H1 (cell line): ENCODE measurements around the gene THAP12. TPM values are rescaled to one million over a fixed set of nuclear protein-coding genes. Genes with fewer than 3 reads are reported as not detected.
A peak's percentile ranks its signal among the peaks of the same experiment; 100 is the strongest.

Source experiments
- CTCF ChIA-PET: fragments of 300-600 bp; sonication (Branson Sonifier 250); formaldehyde crosslinking; loops from one replicate; lab custom pipeline; 2021; ENCODE audit not compliant: partially characterized antibody; lab: Charles Lee
- POLR2A ChIA-PET: fragments of 300-600 bp; sonication (Branson Sonifier 250); formaldehyde crosslinking; loops from one replicate; lab custom pipeline; 2021; ENCODE audit warnings: inconsistent platforms; ENCODE audit not compliant: partially characterized antibody; lab: Charles Lee
- DNase-seq, 2 experiments: peaks; one replicate each; pipeline versions ENCODE4 v3.0.0 to v3.0.0-alpha.2; 2010 to 2022; ENCODE audit warnings: low spot score in 2 of 2, low read depth in 1 of 2, mixed read lengths in 1 of 2
- FAIRE-seq: peaks from 2 replicates; lab custom pipeline; 2011; peaks lifted over from hg19 to GRCh38; lab: Jason Lieb, UNC
- H2AFZ ChIP-seq: 2 replicates; pipeline ENCODE4 v1.8.1; 2012; ENCODE audit warnings: low read length, inconsistent platforms
- H2AK5ac ChIP-seq: 2 replicates; pipeline ENCODE4 v1.6.1; 2013; ENCODE audit warnings: low read depth, low read length
- H2BK120ac ChIP-seq: replicated peaks from 2 replicates; pipeline ENCODE3; 2013; ENCODE audit warnings: low read depth, low read length, inconsistent platforms
- H2BK12ac ChIP-seq: 2 replicates; pipeline ENCODE4 v1.6.1; 2013; ENCODE audit warnings: low read depth, low read length
- H2BK15ac ChIP-seq: 2 replicates; pipeline ENCODE4 v1.6.1; 2013; ENCODE audit warnings: low read length
- H2BK20ac ChIP-seq: 2 replicates; pipeline ENCODE4 v1.6.1; 2013; ENCODE audit warnings: low read length
- H2BK5ac ChIP-seq: 2 replicates; pipeline ENCODE4 v1.6.1; 2013; ENCODE audit warnings: low read depth, low read length
- H3K14ac ChIP-seq: 2 replicates; pipeline ENCODE4 v1.6.1; 2013; ENCODE audit warnings: inconsistent platforms; ENCODE audit not compliant: insufficient read length
- H3K18ac ChIP-seq: 2 replicates; pipeline ENCODE4 v1.6.1; 2013; ENCODE audit warnings: low read length; ENCODE audit errors: extremely low read depth
- H3K23ac ChIP-seq: 2 replicates; pipeline ENCODE4 v1.6.1; 2013; ENCODE audit warnings: inconsistent platforms; ENCODE audit not compliant: insufficient read length
- H3K23me2 ChIP-seq: 2 replicates; pipeline ENCODE4 v1.6.1; 2013; ENCODE audit warnings: low read depth, low read length
- H3K27ac ChIP-seq: 2 replicates; pipeline ENCODE4 v1.6.1; 2011; ENCODE audit warnings: low read depth, low read length, inconsistent platforms
- H3K27me3 ChIP-seq, 4 experiments: replicated peaks in 1 of 4; 1 replicate in 1 of 4; 2 replicates in 3 of 4; pipeline versions ENCODE4 v1.6.1 to v1.8.1; 2011 to 2013; ENCODE audit warnings: low read length in 3 of 4, mild to moderate bottlenecking in 3 of 4, inconsistent platforms in 2 of 4, mixed read lengths in 2 of 4, moderate library complexity in 1 of 4; ENCODE audit not compliant: control insufficient read depth in 3 of 4, insufficient read depth in 3 of 4; ENCODE audit errors: extremely low read depth in 1 of 4
- H3K36me3 ChIP-seq, 4 experiments: 2 replicates each; pipeline versions ENCODE4 v1.6.1 to v1.8.1; 2011 to 2013; ENCODE audit warnings: mild to moderate bottlenecking in 4 of 4, low read length in 3 of 4, moderate library complexity in 2 of 4, control low read depth in 1 of 4, inconsistent platforms in 1 of 4; ENCODE audit not compliant: insufficient read depth in 4 of 4, control insufficient read depth in 2 of 4
- H3K4ac ChIP-seq: replicated peaks from 2 replicates; pipeline ENCODE3; 2013; ENCODE audit warnings: low read length, low read depth, mixed read lengths, inconsistent platforms; ENCODE audit not compliant: insufficient read length
- H3K4me1 ChIP-seq, 4 experiments: replicated peaks in 1 of 4; 1 replicate in 1 of 4; 2 replicates in 3 of 4; pipeline versions ENCODE4 v1.6.1 to v1.8.1; 2011 to 2013; ENCODE audit warnings: low read length in 3 of 4, inconsistent platforms in 2 of 4, mixed read lengths in 1 of 4; ENCODE audit not compliant: insufficient read depth in 4 of 4, control insufficient read depth in 3 of 4
- H3K4me2 ChIP-seq, 2 experiments: 2 replicates each; pipeline versions ENCODE4 v1.6.1 to v1.8.1; 2011 to 2013; ENCODE audit warnings: low read depth in 2 of 2, low read length in 2 of 2, control low read depth in 1 of 2, inconsistent platforms in 1 of 2, mild to moderate bottlenecking in 1 of 2; ENCODE audit not compliant: insufficient read depth in 1 of 2
- H3K4me3 ChIP-seq, 4 experiments: fragments of 200-600, 300-600 bp in 1 of 4; sonication (generic), shearing (Covaris generic), sonication (Bioruptor Twin) in 1 of 4; 2 replicates each; pipeline versions ENCODE4 v1.5.1 to v1.8.1; 2011 to 2016; ENCODE audit warnings: low read length in 4 of 4, low read depth in 3 of 4, control low read depth in 2 of 4, inconsistent platforms in 2 of 4, mild to moderate bottlenecking in 2 of 4, mixed read lengths in 1 of 4, moderate library complexity in 1 of 4; ENCODE audit not compliant: insufficient read depth in 2 of 4; ENCODE audit errors: extremely low read depth in 1 of 4
- H3K56ac ChIP-seq: replicated peaks from 2 replicates; pipeline ENCODE3; 2013; ENCODE audit warnings: low read depth, mild to moderate bottlenecking, mixed read lengths, low read length, inconsistent platforms; ENCODE audit not compliant: insufficient read length
- H3K79me1 ChIP-seq: 2 replicates; pipeline ENCODE4 v1.6.1; 2013; ENCODE audit warnings: low read depth, low read length, control low read depth
- H3K79me2 ChIP-seq, 2 experiments: 2 replicates each; pipeline versions ENCODE4 v1.6.1 to v1.8.1; 2012 to 2013; ENCODE audit warnings: low read length in 2 of 2, mild to moderate bottlenecking in 2 of 2, inconsistent platforms in 1 of 2; ENCODE audit not compliant: insufficient read depth in 2 of 2, control insufficient read depth in 1 of 2
- H3K9ac ChIP-seq, 4 experiments: replicated peaks in 1 of 4; 1 replicate in 1 of 4; 2 replicates in 3 of 4; pipeline versions ENCODE4 v1.6.1 to v1.8.1; 2011 to 2013; ENCODE audit warnings: low read depth in 3 of 4, low read length in 3 of 4, control low read depth in 2 of 4, mild to moderate bottlenecking in 2 of 4, moderate library complexity in 2 of 4, inconsistent platforms in 1 of 4; ENCODE audit errors: extremely low read depth in 1 of 4
- H3K9me3 ChIP-seq, 2 experiments: 2 replicates each; pipeline versions ENCODE4 v1.6.1 to v1.8.1; 2012 to 2013; ENCODE audit warnings: mild to moderate bottlenecking in 2 of 2, moderate library complexity in 2 of 2, control low read depth in 1 of 2, inconsistent platforms in 1 of 2, low read depth in 1 of 2, low read length in 1 of 2, mixed read lengths in 1 of 2; ENCODE audit not compliant: insufficient read depth in 2 of 2
- H4K20me1 ChIP-seq, 2 experiments: replicated peaks in 1 of 2; 2 replicates each; pipeline versions ENCODE3 to v1.8.1; 2011 to 2013; ENCODE audit warnings: inconsistent platforms in 2 of 2, low read length in 2 of 2, mild to moderate bottlenecking in 1 of 2; ENCODE audit not compliant: insufficient read depth in 2 of 2, control insufficient read depth in 1 of 2
- H4K5ac ChIP-seq: 2 replicates; pipeline ENCODE4 v1.6.1; 2013; ENCODE audit warnings: low read length, low read depth, mixed read lengths, inconsistent platforms; ENCODE audit not compliant: insufficient read length
- H4K8ac ChIP-seq: 2 replicates; pipeline ENCODE4 v1.8.0; 2013; ENCODE audit warnings: mild to moderate bottlenecking, moderate library complexity, low read length, inconsistent platforms; ENCODE audit not compliant: insufficient read depth; ENCODE audit errors: extremely low read depth
- H4K91ac ChIP-seq: replicated peaks from 2 replicates; pipeline ENCODE3; 2013; ENCODE audit warnings: low read length, mixed read lengths, inconsistent platforms; ENCODE audit not compliant: insufficient read length
- EZH2 ChIP-seq: fragments of 200-600 bp; sonication (generic); IDR thresholded peaks from 2 replicates; pipeline ENCODE4 v1.7.1; 2012; ENCODE audit warnings: low read depth, mild to moderate bottlenecking, moderate library complexity, low read length, inconsistent platforms; ENCODE audit not compliant: severe bottlenecking
- KDM1A ChIP-seq: fragments of 200-600, 300-600 bp; sonication (generic); IDR thresholded peaks from 2 replicates; pipeline ENCODE4 v1.7.1; 2016; ENCODE audit warnings: mild to moderate bottlenecking, low read length, borderline replicate concordance
- SP4 ChIP-seq: IDR thresholded peaks from 2 replicates; pipeline ENCODE4 v1.6.1; 2012; ENCODE audit warnings: low read length, inconsistent platforms
- TCF12 ChIP-seq: IDR thresholded peaks from 2 replicates; pipeline ENCODE4 v1.6.1; 2011; ENCODE audit warnings: low read depth, mild to moderate bottlenecking, low read length
- TEAD4 ChIP-seq: IDR thresholded peaks from 2 replicates; pipeline ENCODE4 v1.6.1; 2012; ENCODE audit warnings: low read depth, low read length, inconsistent platforms, mixed read lengths
- WGBS, 2 experiments: shearing (Covaris generic) in 1 of 2; methylation state at CpG; one replicate each; pipeline versions ENCODE4 v1.1.6 to v1.1.7; 2013 to 2015; ENCODE audit warnings: low lambda C conversion rate in 2 of 2, mixed read lengths in 2 of 2, inconsistent platforms in 1 of 2, low coverage in 1 of 2, missing lambda C conversion rate in 1 of 2; ENCODE audit not compliant: insufficient replicate concordance in 2 of 2, insufficient coverage in 1 of 2, insufficient read length in 1 of 2; ENCODE audit errors: extremely low coverage in 1 of 2, missing lambda C conversion rate in 1 of 2; 5-methylcytosine and 5-hydroxymethylcytosine counted together
- polyA plus RNA-seq, 7 experiments: library from polyadenylated mRNA; depleted of rRNA in 3 of 7; stranded (reverse) in 5 of 7; unstranded in 2 of 7; fragments of >200 nt in 5 of 7; fragments of 200-250 nt in 2 of 7; gene quantifications; 1 replicate in 5 of 7; 2 replicates in 1 of 7; 4 replicates in 1 of 7; pipeline versions ENCODE4 v1.2.1 to v1.2.3, GENCODE V29; 2011 to 2013; ENCODE audit warnings: missing spikeins in 2 of 7, mixed read lengths in 2 of 7
- total RNA-seq: library from RNA; stranded (reverse); fragmentation: NEBNext Ultra II Directional; extraction: Animal tissue kit (Norgen Biotek cat#: 25700); gene quantifications from 2 replicates; pipeline ENCODE4 v1.2.1, GENCODE V29; 2021
- TF ChIP-seq, protein P1 (sequence below), 3 experiments: IDR thresholded peaks; 1 replicate in 2 of 3; 2 replicates in 1 of 3; pipeline versions ENCODE4 v1.5.1 to v1.6.1; 2011; ENCODE audit warnings: low read length in 3 of 3, mild to moderate bottlenecking in 3 of 3, inconsistent platforms in 2 of 3, low read depth in 1 of 3, moderate library complexity in 1 of 3; ENCODE audit not compliant: insufficient read depth in 1 of 3; ENCODE audit errors: control extremely low read depth in 1 of 3

Gene THAP12
- total and polyA plus RNA-seq, 2 of the 8 experiments (the other 6 are each of a cell fraction or from before 2014, with no cell fraction given), result 12.0 to 39.9 TPM

DNA sequence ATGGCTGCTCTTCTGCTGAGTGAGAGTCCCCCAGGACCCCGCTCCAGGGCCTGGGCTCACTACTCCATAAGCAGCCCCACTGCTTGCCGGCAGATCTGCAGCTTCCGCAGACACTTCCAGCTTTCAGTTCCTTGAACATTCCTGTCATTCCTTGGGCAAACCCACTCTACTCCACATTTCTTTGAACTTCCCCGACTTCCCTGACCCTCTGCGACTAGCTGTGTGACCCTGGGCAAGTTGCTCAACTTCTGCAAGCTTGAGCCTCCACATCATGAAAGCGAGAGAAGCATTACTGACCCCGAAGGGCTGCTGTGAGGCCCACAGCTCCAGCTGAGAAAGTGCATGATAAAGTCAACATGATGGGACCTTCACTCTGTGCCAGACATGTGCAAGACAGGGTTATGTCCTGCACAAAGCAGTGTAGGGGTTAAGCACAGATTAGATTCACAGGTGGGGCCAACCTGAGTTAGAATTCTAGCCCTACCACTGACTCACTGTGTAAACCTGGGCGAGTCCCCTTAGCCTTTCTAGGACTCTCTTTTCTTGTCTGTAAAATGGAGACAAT is 51.8 kb downstream of the THAP12 start:
- no peak overlapping the region for H2AFZ ChIP-seq
- FAIRE-seq, result no peak
- POLR2A ChIA-PET, result no interaction called here

More for the DNA sequence above, 51.8 kb downstream of the THAP12 start:
- Histone ChIP-seq H3K79me2 (no peaks in the 10 kb centered on the region), H3K14ac (no peak overlapping the region), H3K23me2 (no peaks in the 10 kb centered on the region), H4K20me1 (no peaks in the 10 kb centered on the region), H2BK120ac (no peak overlapping the region), H4K5ac (no peak overlapping the region), H3K4me1 (peaks cover 0 to 11% (median 3%) of the 10 kb centered on the region in 4 experiments; a peak in 4 of 7 replicates), H3K79me1 (no peaks in the 10 kb centered on the region; the same call in 1 of the 2 replicates), H3K27ac (no peak overlapping the region), H3K23ac (no peak overlapping the region), H2BK5ac (no peak overlapping the region), H3K4ac (no peak overlapping the region), H4K91ac (no peak overlapping the region), H3K9me3 (peaks cover 3 to 4% of the 10 kb centered on the region in 2 experiments; a peak in 3 of 4 replicates), H2BK20ac (no peak overlapping the region), H2BK12ac (no peak overlapping the region), H3K18ac (no peak overlapping the region), H3K4me3 (no peak overlapping the region), H3K4me2 (no peak overlapping the region; a peak in 1 of 4 replicates), H3K9ac (no peak overlapping the region), H2AK5ac (no peak overlapping the region), H3K36me3 (no peaks in the 10 kb centered on the region), H4K8ac (no peak overlapping the region), H3K56ac (no peak overlapping the region), H3K27me3 (0 out of 7 replicates have a peak, but pooled peaks cover 0 to 3% (median 0%) of the 10 kb centered on the region in 4 experiments), H2BK15ac (no peak overlapping the region)
- DNase-seq, result peak in 1 of 2 experiments; percentile 45
- WGBS, 2 experiments, result 70% methylated on average over 8 of the region's 8 CpGs; no CpG with 5 or more reads in 1 of the 2 experiments
- peak; percentile 86 for TF ChIP-seq TEAD4
- TF ChIP-seq KDM1A, result no peak
- TF ChIP-seq, protein P1, sequence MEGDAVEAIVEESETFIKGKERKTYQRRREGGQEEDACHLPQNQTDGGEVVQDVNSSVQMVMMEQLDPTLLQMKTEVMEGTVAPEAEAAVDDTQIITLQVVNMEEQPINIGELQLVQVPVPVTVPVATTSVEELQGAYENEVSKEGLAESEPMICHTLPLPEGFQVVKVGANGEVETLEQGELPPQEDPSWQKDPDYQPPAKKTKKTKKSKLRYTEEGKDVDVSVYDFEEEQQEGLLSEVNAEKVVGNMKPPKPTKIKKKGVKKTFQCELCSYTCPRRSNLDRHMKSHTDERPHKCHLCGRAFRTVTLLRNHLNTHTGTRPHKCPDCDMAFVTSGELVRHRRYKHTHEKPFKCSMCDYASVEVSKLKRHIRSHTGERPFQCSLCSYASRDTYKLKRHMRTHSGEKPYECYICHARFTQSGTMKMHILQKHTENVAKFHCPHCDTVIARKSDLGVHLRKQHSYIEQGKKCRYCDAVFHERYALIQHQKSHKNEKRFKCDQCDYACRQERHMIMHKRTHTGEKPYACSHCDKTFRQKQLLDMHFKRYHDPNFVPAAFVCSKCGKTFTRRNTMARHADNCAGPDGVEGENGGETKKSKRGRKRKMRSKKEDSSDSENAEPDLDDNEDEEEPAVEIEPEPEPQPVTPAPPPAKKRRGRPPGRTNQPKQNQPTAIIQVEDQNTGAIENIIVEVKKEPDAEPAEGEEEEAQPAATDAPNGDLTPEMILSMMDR (IDR thresholded peaks at IDR 0.05; ENCODE audit: control extremely low read depth in 1 of 3, insufficient read depth in 1 of 3, low read depth in 1 of 3, low read length in 3 of 3), result no peak
- no peak for TF ChIP-seq EZH2
- no peak for TF ChIP-seq SP4
- no peak for TF ChIP-seq TCF12
- CTCF ChIA-PET, result interaction anchor here (0.6 to 18.7 kb wide), 11 partner anchors 8 to 623 kb away, joined by 3 to 252 read pairs (median 3); partner anchors contain the start of gene WNT11
